HepG2 (cell line): Measurements from ENCODE around the gene ZCCHC7.

Experiments used
- CTCF ChIP-seq: sonication (generic); formaldehyde crosslinking; IDR thresholded peaks from 2 replicates; pipeline ENCODE4 v1.5.0; 2020; ENCODE audit warnings: mild to moderate bottlenecking, missing genetic modification reagents, moderate library complexity
- DPF2 ChIP-seq: sonication (generic); formaldehyde crosslinking; IDR thresholded peaks from 2 replicates; pipeline ENCODE4 v1.4.0; 2020; ENCODE audit warnings: mild to moderate bottlenecking, low read depth, missing genetic modification reagents, borderline replicate concordance
- EZH2 ChIP-seq: conservative IDR thresholded peaks from 2 replicates; pipeline ENCODE4 v1.6.1; 2012; ENCODE audit warnings: mild to moderate bottlenecking, low read depth, low read length, moderate library complexity
- MTA3 ChIP-seq: sonication (generic); formaldehyde crosslinking; IDR thresholded peaks from 2 replicates; pipeline ENCODE4 v1.4.0; 2020; ENCODE audit warnings: missing genetic modification reagents
- PAX8 ChIP-seq: sonication (generic); formaldehyde crosslinking; IDR thresholded peaks from 2 replicates; pipeline ENCODE4 v1.8.0; 2022; ENCODE audit warnings: mild to moderate bottlenecking, missing genetic modification reagents, borderline replicate concordance
- REST ChIP-seq, 2 experiments: IDR thresholded peaks; 2 replicates each; pipeline ENCODE4 v1.6.1; 2011 to 2012; ENCODE audit warnings: low read length in 2 of 2, borderline replicate concordance in 1 of 2, low read depth in 1 of 2, mild to moderate bottlenecking in 1 of 2, moderate library complexity in 1 of 2
- RNF2 ChIP-seq: fragments of 450-650 bp; conservative IDR thresholded peaks from 2 replicates; pipeline ENCODE4 v1.6.1; 2016; ENCODE audit warnings: low read depth
- RXRA ChIP-seq: sonication (generic); formaldehyde crosslinking; IDR thresholded peaks from 2 replicates; pipeline ENCODE4 v1.5.1; 2020; ENCODE audit warnings: missing genetic modification reagents
- TRAFD1 ChIP-seq: sonication (generic); formaldehyde crosslinking; IDR thresholded peaks from 2 replicates; pipeline ENCODE4 v1.5.1; 2020; ENCODE audit warnings: missing genetic modification reagents, mild to moderate bottlenecking, borderline replicate concordance
- ZC3H13 ChIP-seq: sonication (generic); formaldehyde crosslinking; IDR thresholded peaks from 2 replicates; pipeline ENCODE4 v1.8.1; 2023; ENCODE audit warnings: mild to moderate bottlenecking, missing genetic modification reagents, moderate library complexity
- ZNF354B ChIP-seq: sonication (generic); formaldehyde crosslinking; IDR thresholded peaks from 2 replicates; pipeline ENCODE4 v1.8.0; 2022; ENCODE audit warnings: mild to moderate bottlenecking, missing genetic modification reagents
- ZNF747 ChIP-seq: sonication (generic); formaldehyde crosslinking; IDR thresholded peaks from 2 replicates; pipeline ENCODE4 v1.8.1; 2023; ENCODE audit warnings: missing genetic modification reagents, mild to moderate bottlenecking, borderline replicate concordance

- TF ChIP-seq ZNF354B (CRISPR knock-in tag), result no peak
- TF ChIP-seq DPF2 (CRISPR knock-in tag), result no peak
- no peak for TF ChIP-seq MTA3
- TF ChIP-seq EZH2, result no peak
- no peak for TF ChIP-seq ZC3H13 (CRISPR knock-in tag)
- no peak for TF ChIP-seq RNF2
- TF ChIP-seq CTCF, result no peak
- TF ChIP-seq RXRA (CRISPR knock-in tag), result no peak
- no peak for TF ChIP-seq ZNF747 (CRISPR knock-in tag)
- no peak for TF ChIP-seq TRAFD1 (CRISPR knock-in tag)
- TF ChIP-seq PAX8 (CRISPR knock-in tag), result no peak
- no peak for TF ChIP-seq REST (IDR thresholded peaks at IDR 0.05; ENCODE audit: borderline replicate concordance in 1 of 2, low read depth in 1 of 2, low read length in 2 of 2)
Observed at GRCh38 chr9:37336150-37336549, 215.8 kb downstream of the ZCCHC7 start.
